HEK293T (cell line): Measurements from ENCODE around the gene CAMK2B.

Source experiments
- CTCF ChIA-PET: fragments of 350-600 bp; formaldehyde crosslinking; extraction: SDS; loops from one replicate; lab custom pipeline; 2021; ENCODE audit warnings: antibody characterized with exemption, inconsistent platforms; lab: Yijun Ruan, JAX
- POLR2A ChIA-PET: fragments of 350-600 bp; formaldehyde crosslinking; extraction: SDS; loops from one replicate; lab custom pipeline; 2020; ENCODE audit warnings: antibody characterized with exemption, inconsistent platforms; lab: Yijun Ruan, JAX
- DNase-seq: peaks from one replicate; pipeline ENCODE4 v3.0.0; 2012; ENCODE audit warnings: mixed read lengths; ENCODE audit errors: extremely low spot score
- ARNT ChIP-seq: fragments of 450-650 bp; IDR thresholded peaks from 2 replicates; pipeline ENCODE4 v1.6.1; 2017; ENCODE audit warnings: mild to moderate bottlenecking
- BHLHE40 ChIP-seq: fragments of 450-650 bp; IDR thresholded peaks from 2 replicates; pipeline ENCODE4 v1.6.1; 2016; ENCODE audit warnings: mild to moderate bottlenecking, moderate library complexity, borderline replicate concordance
- CTBP1 ChIP-seq: fragments of 450-650 bp; IDR thresholded peaks from 2 replicates; pipeline ENCODE4 v1.6.1; 2016; ENCODE audit warnings: borderline replicate concordance
- ELF4 ChIP-seq: fragments of 450-650 bp; IDR thresholded peaks from 2 replicates; pipeline ENCODE4 v1.6.1; 2017; ENCODE audit warnings: antibody characterized with exemption
- FOXA1 ChIP-seq: fragments of 450-650 bp; IDR thresholded peaks from 2 replicates; pipeline ENCODE4 v1.6.1; 2016; ENCODE audit warnings: mild to moderate bottlenecking
- FOXK2 ChIP-seq: fragments of 450-650 bp; IDR thresholded peaks from 2 replicates; pipeline ENCODE4 v1.6.1; 2016; ENCODE audit warnings: mild to moderate bottlenecking
- FOXM1 ChIP-seq: fragments of 450-650 bp; IDR thresholded peaks from 2 replicates; pipeline ENCODE4 v1.6.1; 2017; ENCODE audit warnings: mild to moderate bottlenecking, borderline replicate concordance
- HDGF ChIP-seq: fragments of 450-650 bp; IDR thresholded peaks from 2 replicates; pipeline ENCODE4 v1.6.1; 2017; ENCODE audit warnings: antibody characterized with exemption, borderline replicate concordance
- L3MBTL2 ChIP-seq: fragments of 450-650 bp; conservative IDR thresholded peaks from 2 replicates; pipeline ENCODE4 v1.6.1; 2016; ENCODE audit warnings: mild to moderate bottlenecking
- LEF1 ChIP-seq: fragments of 450-650 bp; IDR thresholded peaks from 2 replicates; pipeline ENCODE4 v1.6.1; 2017; ENCODE audit warnings: mild to moderate bottlenecking, borderline replicate concordance
- NFRKB ChIP-seq: fragments of 450-650 bp; IDR thresholded peaks from 2 replicates; pipeline ENCODE4 v1.6.1; 2016; ENCODE audit warnings: mild to moderate bottlenecking, moderate library complexity
- SP1 ChIP-seq: fragments of 450-650 bp; IDR thresholded peaks from 2 replicates; pipeline ENCODE4 v1.6.1; 2017
- SUZ12 ChIP-seq: fragments of 450-650 bp; IDR thresholded peaks from 2 replicates; pipeline ENCODE4 v1.6.1; 2016; ENCODE audit warnings: mild to moderate bottlenecking
- TARDBP ChIP-seq: fragments of 450-650 bp; IDR thresholded peaks from 2 replicates; pipeline ENCODE4 v1.6.1; 2016
- ZNF384 ChIP-seq: fragments of 450-650 bp; IDR thresholded peaks from 2 replicates; pipeline ENCODE4 v1.6.1; 2016
- TF ChIP-seq, protein P1 (sequence below): fragments of 450-650 bp; IDR thresholded peaks from 2 replicates; pipeline ENCODE4 v1.6.1; 2016

Gene CAMK2B

DNA sequence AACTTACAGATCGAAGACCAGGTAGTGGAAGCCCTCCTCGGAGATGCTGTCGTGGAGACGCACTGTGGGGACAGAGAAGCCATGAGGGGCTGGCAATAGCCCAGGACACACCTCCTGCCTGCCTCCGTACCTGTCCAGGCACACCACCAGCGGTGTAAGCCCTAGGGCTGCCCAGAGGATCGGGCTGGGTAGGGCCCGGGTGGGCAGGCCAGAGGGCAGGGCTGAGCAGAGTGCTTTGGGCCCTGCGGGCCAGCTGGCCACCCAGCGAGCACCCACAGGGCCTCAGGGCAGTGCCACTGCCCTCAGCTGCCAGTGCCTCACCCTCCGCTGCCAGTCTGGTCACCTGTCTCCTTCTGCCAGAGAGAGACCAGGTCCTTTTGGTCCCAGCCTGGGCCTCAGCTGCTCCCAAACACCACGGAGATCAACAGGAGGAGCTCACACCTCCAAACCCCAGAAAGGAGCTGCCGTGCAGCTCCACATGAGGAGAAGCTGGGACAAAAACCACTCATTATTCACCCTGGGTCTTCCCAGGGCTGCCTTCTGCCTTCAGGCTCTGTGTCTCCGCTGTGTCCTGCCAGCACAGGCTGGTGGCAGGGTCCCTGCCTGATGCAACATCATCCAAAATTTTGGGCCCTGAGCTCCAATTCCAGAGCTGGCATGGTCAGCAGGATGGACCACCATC is 66.4 kb downstream of the CAMK2B start:
- no peak for TF ChIP-seq LEF1
- TF ChIP-seq HDGF, result no peak
- TF ChIP-seq CTBP1, result no peak
- ChIA-PET CTCF (no interaction called here), POLR2A (interaction anchor here (0.8 kb wide), 1 partner anchor 17 kb away, joined by 3 read pairs; no protein-coding TSS in a partner anchor)
- no peak for DNase-seq

DNA sequence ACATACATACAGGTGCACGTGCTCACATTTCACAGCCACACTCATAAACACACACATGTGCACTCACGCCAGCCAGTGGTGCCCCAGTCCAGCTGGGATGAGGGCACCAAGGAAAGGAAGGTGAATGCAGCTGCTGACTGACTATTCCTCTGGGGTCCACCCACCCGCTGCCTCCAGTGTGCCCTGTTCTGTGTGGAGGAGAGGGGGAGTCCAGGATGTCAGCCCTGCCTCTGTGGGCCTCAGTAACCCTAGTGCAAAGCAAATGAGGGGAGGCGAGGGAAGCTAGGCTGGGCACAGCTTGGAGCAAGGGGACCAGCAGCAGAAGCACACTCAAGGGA is 67.0 kb downstream of the CAMK2B start:
- POLR2A ChIA-PET, result interaction anchor here (1.0 kb wide), 1 partner anchor 72 kb away, joined by 3 read pairs; no protein-coding TSS in a partner anchor
- CTCF ChIA-PET, result interaction anchor here (0.8 kb wide), 2 partner anchors 18 to 44 kb away, joined by 3 to 4 read pairs; no protein-coding TSS in a partner anchor
- no peak for DNase-seq
- TF ChIP-seq FOXK2 (no peak), L3MBTL2 (no peak), FOXA1 (no peak), NFRKB (no peak), TARDBP (no peak), SUZ12 (no peak), CTBP1 (no peak), BHLHE40 (no peak), SP1 (no peak), LEF1 (no peak), ARNT (no peak), FOXM1 (no peak), ZNF384 (no peak), HDGF (no peak)

DNA sequence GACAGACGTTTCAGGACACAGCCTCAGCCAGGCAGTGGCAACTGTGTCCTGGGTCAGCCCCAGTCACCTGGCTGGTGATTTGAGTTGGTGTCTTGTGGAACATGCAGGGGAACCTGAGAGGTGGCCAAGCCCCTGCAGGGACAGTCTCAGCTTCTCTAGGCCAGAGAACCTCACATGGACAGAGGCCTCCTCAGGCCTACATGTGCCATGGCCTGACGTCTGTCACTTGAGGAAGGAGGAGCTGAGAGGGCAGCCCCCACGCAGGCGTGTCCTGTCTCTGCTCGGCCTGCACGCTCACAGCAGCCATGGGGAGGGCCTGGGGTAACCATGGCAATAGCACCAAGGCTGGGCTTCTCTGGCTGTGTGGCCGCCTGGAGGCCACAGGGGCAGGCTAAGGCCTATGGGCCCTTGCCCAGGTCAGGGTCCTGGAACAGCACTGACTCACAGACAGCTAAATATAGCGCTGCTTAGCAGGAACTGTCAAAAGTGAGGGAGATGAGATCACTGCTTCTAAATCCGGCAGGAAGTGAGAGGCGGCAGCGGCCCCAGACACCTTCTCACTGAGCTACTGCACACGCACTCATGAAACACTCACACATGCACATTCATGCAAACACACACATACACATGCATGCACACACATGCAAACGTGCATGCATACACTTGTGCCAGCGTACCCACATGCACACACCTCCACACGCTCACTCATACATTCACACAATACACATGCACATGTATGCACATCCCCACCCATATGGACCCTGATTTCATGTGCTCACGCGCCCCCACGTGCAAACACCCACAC is 67.6 kb downstream of the CAMK2B start:
- no peak for DNase-seq
- ChIA-PET POLR2A (interaction anchor here (1.0 kb wide), 1 partner anchor 73 kb away, joined by 3 read pairs; no protein-coding TSS in a partner anchor), CTCF (interaction anchor here (0.8 kb wide), 2 partner anchors 17 to 45 kb away, joined by 3 to 4 read pairs; no protein-coding TSS in a partner anchor)
- TF ChIP-seq FOXM1 (no peak), L3MBTL2 (no peak), SUZ12 (no peak), CTBP1 (no peak), ARNT (no peak), BHLHE40 (no peak), ZNF384 (no peak), FOXK2 (no peak), NFRKB (no peak)

DNA sequence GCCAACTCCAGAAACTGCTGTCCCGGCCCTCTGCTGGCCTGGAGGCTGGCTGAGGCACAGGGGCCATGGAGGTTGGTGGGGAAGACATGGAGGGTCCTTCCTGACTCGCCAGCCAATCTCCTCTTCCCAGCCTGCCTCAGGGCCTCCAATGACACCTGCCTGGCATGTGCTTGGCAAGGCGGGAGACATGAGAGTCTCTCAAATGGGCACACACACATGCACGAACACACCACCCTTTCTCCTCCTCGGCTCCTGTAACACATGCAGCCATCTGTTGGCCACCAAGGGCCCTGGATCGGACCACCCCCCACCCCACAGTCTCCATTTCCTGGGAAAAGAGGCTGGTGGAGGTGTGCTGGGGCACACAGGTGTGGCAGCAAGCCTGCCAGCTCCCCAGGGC is 68.2 kb downstream of the CAMK2B start:
- ChIA-PET POLR2A (no interaction called here), CTCF (no interaction called here)
- TF ChIP-seq HDGF, result no peak
- TF ChIP-seq ZNF384, result no peak
- TF ChIP-seq SP1, result no peak
- TF ChIP-seq CTBP1, result no peak
- no peak for TF ChIP-seq TARDBP
- no peak for TF ChIP-seq NFRKB
- no peak for TF ChIP-seq L3MBTL2
- no peak for TF ChIP-seq FOXK2
- TF ChIP-seq BHLHE40, result no peak
- no peak for TF ChIP-seq ARNT
- no peak for DNase-seq

DNA sequence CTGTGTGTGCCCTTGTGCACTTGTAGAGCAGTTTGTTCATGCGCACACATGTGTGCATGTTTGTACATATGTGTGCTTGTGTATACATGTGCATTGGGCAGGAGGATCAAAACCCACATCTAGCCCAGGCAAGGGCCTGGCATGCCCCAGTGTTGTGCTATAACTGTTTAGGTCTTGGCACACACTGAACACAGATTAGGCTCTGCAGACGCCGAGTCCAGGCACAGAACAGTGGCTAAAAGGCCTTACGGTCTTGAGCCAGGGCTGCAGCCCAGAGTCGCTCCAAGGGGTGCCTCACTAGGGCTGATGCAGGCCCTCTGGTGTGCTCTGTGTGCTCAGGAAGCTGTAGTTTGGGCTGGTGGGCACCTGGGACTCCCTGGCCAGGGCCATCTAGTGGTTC is 68.9 kb downstream of the CAMK2B start:
- POLR2A ChIA-PET, result no interaction called here
- DNase-seq, result no peak
- TF ChIP-seq SP1 (no peak), FOXA1 (no peak), ELF4 (no peak), BHLHE40 (no peak), NFRKB (no peak), CTBP1 (no peak), L3MBTL2 (no peak), ARNT (no peak), TARDBP (no peak), FOXK2 (no peak), LEF1 (no peak)
- TF ChIP-seq, protein P1, sequence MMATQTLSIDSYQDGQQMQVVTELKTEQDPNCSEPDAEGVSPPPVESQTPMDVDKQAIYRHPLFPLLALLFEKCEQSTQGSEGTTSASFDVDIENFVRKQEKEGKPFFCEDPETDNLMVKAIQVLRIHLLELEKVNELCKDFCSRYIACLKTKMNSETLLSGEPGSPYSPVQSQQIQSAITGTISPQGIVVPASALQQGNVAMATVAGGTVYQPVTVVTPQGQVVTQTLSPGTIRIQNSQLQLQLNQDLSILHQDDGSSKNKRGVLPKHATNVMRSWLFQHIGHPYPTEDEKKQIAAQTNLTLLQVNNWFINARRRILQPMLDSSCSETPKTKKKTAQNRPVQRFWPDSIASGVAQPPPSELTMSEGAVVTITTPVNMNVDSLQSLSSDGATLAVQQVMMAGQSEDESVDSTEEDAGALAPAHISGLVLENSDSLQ, result no peak
- CTCF ChIA-PET, result no interaction called here

DNA sequence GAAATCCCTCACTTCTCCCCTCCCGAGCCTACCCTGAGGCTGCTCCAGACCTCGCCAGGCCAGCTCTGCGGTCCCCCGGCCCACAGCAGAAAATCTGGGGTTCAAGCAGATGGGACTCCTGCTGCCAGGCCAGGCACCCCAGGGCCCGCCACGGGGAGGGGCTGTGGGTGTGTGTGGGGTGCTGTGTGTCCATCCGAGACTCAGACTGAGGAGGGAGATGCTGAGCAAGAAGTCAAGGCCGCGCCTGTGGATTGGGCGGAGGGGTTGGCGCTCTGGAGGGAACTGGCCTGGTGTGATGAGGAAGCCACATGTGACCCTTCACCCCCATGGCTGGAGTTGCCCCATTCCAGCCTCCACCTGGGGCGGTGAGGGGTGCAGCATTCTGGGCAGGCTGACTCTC is 73.5 kb downstream of the CAMK2B start:
- CTCF ChIA-PET, result interaction anchor here (1.4 kb wide), 1 partner anchor 11 kb away, joined by 4 read pairs; no protein-coding TSS in a partner anchor
- POLR2A ChIA-PET, result no interaction called here
- no peak for DNase-seq
- TF ChIP-seq FOXM1, result no peak
- TF ChIP-seq CTBP1, result no peak
- no peak for TF ChIP-seq ZNF384
- TF ChIP-seq ARNT, result no peak
- no peak for TF ChIP-seq SP1
- no peak for TF ChIP-seq FOXK2
- TF ChIP-seq L3MBTL2, result no peak
- no peak for TF ChIP-seq HDGF
- TF ChIP-seq LEF1, result no peak
- no peak for TF ChIP-seq SUZ12
- TF ChIP-seq FOXA1, result no peak
- no peak for TF ChIP-seq TARDBP
- TF ChIP-seq ELF4, result no peak
- TF ChIP-seq, protein P1, result no peak
- TF ChIP-seq NFRKB, result no peak
- no peak for TF ChIP-seq BHLHE40
